Endodermal cell (in vitro differentiated cells): ENCODE measurements around the gene SPATA31D4. TPM values are rescaled to one million over a fixed set of nuclear protein-coding genes. Genes with fewer than 3 reads are reported as not detected.

Source experiments
- DNase-seq: peaks from one replicate; pipeline ENCODE4 v3.0.0-alpha.2; 2017
- H3K27ac ChIP-seq: 2 replicates; pipeline ENCODE4 v1.5.1; 2013; ENCODE audit warnings: mild to moderate bottlenecking, low read depth, low read length, moderate library complexity
- H3K27me3 ChIP-seq: 2 replicates; pipeline ENCODE4 v1.6.1; 2013; ENCODE audit warnings: mild to moderate bottlenecking, low read length, moderate library complexity; ENCODE audit not compliant: insufficient read depth, control insufficient read depth, poor library complexity, severe bottlenecking
- H3K36me3 ChIP-seq: 2 replicates; pipeline ENCODE4 v1.7.0; 2013; ENCODE audit warnings: mild to moderate bottlenecking, low read length, moderate library complexity; ENCODE audit not compliant: control insufficient read depth, insufficient read depth
- H3K4me1 ChIP-seq: one replicate; pipeline ENCODE4 v1.7.0; 2013; ENCODE audit warnings: low read length; ENCODE audit not compliant: control insufficient read depth, insufficient read depth
- H3K4me3 ChIP-seq: 2 replicates; pipeline ENCODE4 v1.5.1; 2013; ENCODE audit warnings: mild to moderate bottlenecking, low read length, moderate library complexity
- H3K9ac ChIP-seq: 2 replicates; pipeline ENCODE4 v1.6.1; 2013; ENCODE audit warnings: mild to moderate bottlenecking, low read length, moderate library complexity; ENCODE audit not compliant: poor library complexity, severe bottlenecking; ENCODE audit errors: extremely low read depth
- H3K9me3 ChIP-seq: 2 replicates; pipeline ENCODE4 v1.6.1; 2013; ENCODE audit warnings: mild to moderate bottlenecking, low read length, moderate library complexity; ENCODE audit not compliant: control insufficient read depth
- H3K27ac Mint-ChIP-seq: 2 replicates; pipeline ENCODE4 v1.8.0; 2020; ENCODE audit warnings: mixed read lengths
- H3K27me3 Mint-ChIP-seq: 2 replicates; pipeline ENCODE4 v1.8.0; 2021; ENCODE audit warnings: mild to moderate bottlenecking, mixed read lengths; ENCODE audit not compliant: insufficient read depth
- H3K36me3 Mint-ChIP-seq: 2 replicates; pipeline ENCODE4 v1.8.0; 2020; ENCODE audit warnings: low read depth, mixed read lengths
- H3K4me1 Mint-ChIP-seq: 2 replicates; pipeline ENCODE4 v1.8.0; 2020; ENCODE audit warnings: mixed read lengths
- H3K4me3 Mint-ChIP-seq: 2 replicates; pipeline ENCODE4 v1.8.0; 2020; ENCODE audit warnings: mild to moderate bottlenecking, moderate library complexity, mixed read lengths
- H3K9me3 Mint-ChIP-seq: 2 replicates; pipeline ENCODE4 v1.8.0; 2020; ENCODE audit warnings: mild to moderate bottlenecking, mixed read lengths
- CTCF ChIP-seq: fragments of 200-600 bp; sonication (generic); conservative IDR thresholded peaks from 2 replicates; pipeline ENCODE4 v1.5.0; 2021; ENCODE audit warnings: antibody characterized with exemption, mild to moderate bottlenecking
- WGBS, 2 experiments: methylation state at CpG; one replicate each; pipeline versions ENCODE4 v1.1.5 to v1.1.7; 2013; ENCODE audit warnings: missing lambda C conversion rate in 2 of 2, mixed read lengths in 1 of 2; ENCODE audit not compliant: insufficient coverage in 1 of 2, insufficient read length in 1 of 2; 5-methylcytosine and 5-hydroxymethylcytosine counted together
- total RNA-seq, 2 donors: library from RNA; stranded (reverse); fragmentation: NEBNext Ultra II Directional in 1 of 2; extraction: Animal tissue kit (Norgen Biotek cat#: 25700) in 1 of 2; gene quantifications; 2 replicates in 1 of 2; 3 replicates in 1 of 2; pipeline ENCODE4 v1.2.1, GENCODE V29; 2021

The SPATA31D4 gene
- total RNA-seq, 2 donors from 2014 or later, result not detected

- H3K27ac Mint-ChIP-seq, result no peak overlapping the region
- Histone ChIP-seq H3K27me3 (no peaks in the 10 kb centered on the region), H3K36me3 (no peaks in the 10 kb centered on the region), H3K4me1 (no peaks in the 10 kb centered on the region), H3K9me3 (no peaks in the 10 kb centered on the region), H3K27ac (no peak overlapping the region), H3K9ac (no peak overlapping the region), H3K4me3 (no peak overlapping the region)
- no peaks in the 10 kb centered on the region for H3K9me3 Mint-ChIP-seq
- no peak for TF ChIP-seq CTCF
- no peaks in the 10 kb centered on the region for H3K36me3 Mint-ChIP-seq
- H3K4me3 Mint-ChIP-seq, result no peak overlapping the region
- H3K4me1 Mint-ChIP-seq, result no peaks in the 10 kb centered on the region
- peaks cover 27% of the 10 kb centered on the region for H3K27me3 Mint-ChIP-seq
- DNase-seq, result no peak
Measured at GRCh38 chr9:81980568-81980967, 52.3 kb downstream of the SPATA31D4 start.

- DNase-seq, result no peak
- H3K4me3 Mint-ChIP-seq, result no peak overlapping the region
- H3K36me3 ChIP-seq, result no peaks in the 10 kb centered on the region
- peaks cover 30% of the 10 kb centered on the region for H3K27me3 Mint-ChIP-seq
- no peak overlapping the region for H3K27ac ChIP-seq
- H3K4me3 ChIP-seq, result no peak overlapping the region
- H3K4me1 Mint-ChIP-seq, result no peaks in the 10 kb centered on the region
- no peak overlapping the region for H3K9ac ChIP-seq
- TF ChIP-seq CTCF, result no peak
- H3K9me3 ChIP-seq, result no peaks in the 10 kb centered on the region
- H3K27me3 ChIP-seq, result no peaks in the 10 kb centered on the region
- no peak overlapping the region for H3K27ac Mint-ChIP-seq
- H3K4me1 ChIP-seq, result no peaks in the 10 kb centered on the region
- H3K9me3 Mint-ChIP-seq, result no peaks in the 10 kb centered on the region
- H3K36me3 Mint-ChIP-seq, result no peaks in the 10 kb centered on the region
- 96 to 98% methylated on average over 4 of the region's 4 CpGs for WGBS, 2 experiments
Measured at GRCh38 chr9:81981883-81982282, 53.7 kb downstream of the SPATA31D4 start.

Other genes starting within 250 kb of the SPATA31D4 start
- 10 to 100 TPM; 49.7 to 73.5 TPM for gene TLE1, start 238.9 kb upstream of the SPATA31D4 start, total RNA-seq
- gene SPATA31D3, start 15.1 kb downstream of the SPATA31D4 start, total RNA-seq, result not detected
- not detected for gene SPATA31D1, start 60.3 kb downstream of the SPATA31D4 start, total RNA-seq